HCT116 (cell line): ENCODE data around the gene THTPA. TPM values are rescaled to one million over a fixed set of nuclear protein-coding genes. Genes with fewer than 3 reads are reported as not detected.

Experiments
- ATAC-seq: fragments of 200-7000 bp; cut with Tn5 transposase; 2 replicates; pipeline ENCODE4 v1.9.1; 2020; ENCODE audit warnings: mild to moderate bottlenecking, moderate library complexity
- BruUV-seq: library from RNA; stranded (reverse); fragments of 400-500 nt; replicated peaks from 2 replicates; lab custom pipeline; 2021; lab: Mats Ljungman, UMichigan
- CTCF ChIA-PET: fragments of 300-600 bp; sonication (Branson Sonifier 250); formaldehyde crosslinking; loops from one replicate; lab custom pipeline; 2021; ENCODE audit warnings: antibody characterized with exemption; lab: Charles Lee
- POLR2A ChIA-PET: fragments of 300-600, 350-600 bp; sonication (Branson Sonifier 250); formaldehyde crosslinking; loops from one replicate; lab custom pipeline; 2021; ENCODE audit warnings: antibody characterized with exemption; lab: Charles Lee
- RAD21 ChIA-PET, 2 experiments: fragments of 300-600 bp; sonication (Branson Sonifier 250); formaldehyde crosslinking; loops; one replicate each; lab custom pipeline; 2023; ENCODE audit warnings: low total read pairs in 2 of 2; ENCODE audit not compliant: uncharacterized antibody in 2 of 2, unreplicated experiment in 2 of 2, low non-redundant PET in 1 of 2; lab: Charles Lee
- DNase-seq: peaks from one replicate; pipeline ENCODE4 v3.0.0-alpha.2; 2010; ENCODE audit warnings: low read depth, low spot score
- H2AFZ ChIP-seq: fragments of 200-600 bp; shearing (Covaris generic), sonication (generic); 2 replicates; pipeline ENCODE4 v1.6.1; 2017; ENCODE audit warnings: low read depth, mixed run types, mixed read lengths, antibody characterized with exemption, low read length; ENCODE audit not compliant: poor library complexity, severe bottlenecking
- H3K27ac ChIP-seq: 2 replicates; pipeline ENCODE4 v1.5.1; 2012; ENCODE audit warnings: low read depth, low read length
- H3K27me3 ChIP-seq: fragments of 200-600 bp; sonication (generic); 2 replicates; pipeline ENCODE4 v1.6.1; 2016; ENCODE audit warnings: mixed run types, low read length, mixed read lengths; ENCODE audit not compliant: insufficient read depth
- H3K36me3 ChIP-seq, 2 experiments: fragments of 200-500 bp in 1 of 2; fragments of 200-600 bp in 1 of 2; sonication (Bioruptor generic) in 1 of 2; sonication (generic) in 1 of 2; 2 replicates each; pipeline versions ENCODE4 v1.5.1 to v1.6.1; 2014 to 2016; ENCODE audit warnings: low read length in 2 of 2, inconsistent platforms in 1 of 2, mixed read lengths in 1 of 2, mixed run types in 1 of 2; ENCODE audit not compliant: insufficient read depth in 2 of 2, control insufficient read depth in 1 of 2
- H3K4me1 ChIP-seq, 2 experiments: fragments of 200-600 bp in 1 of 2; sonication (generic) in 1 of 2; 2 replicates each; pipeline versions ENCODE4 v1.5.1 to v1.6.1; 2012 to 2017; ENCODE audit warnings: low read length in 2 of 2, inconsistent platforms in 1 of 2, mild to moderate bottlenecking in 1 of 2, mixed read lengths in 1 of 2, mixed run types in 1 of 2, moderate library complexity in 1 of 2; ENCODE audit not compliant: insufficient read depth in 2 of 2, control insufficient read depth in 1 of 2
- H3K4me2 ChIP-seq: fragments of 200-600 bp; sonication (generic); 2 replicates; pipeline ENCODE4 v1.6.1; 2017; ENCODE audit warnings: mixed run types, low read length, mixed read lengths
- H3K4me3 ChIP-seq, 2 experiments: fragments of 200-600 bp in 1 of 2; sonication (generic) in 1 of 2; replicated peaks in 1 of 2; 2 replicates each; pipeline ENCODE4 v1.5.1; 2011 to 2016; ENCODE audit warnings: low read length in 2 of 2, control low read depth in 1 of 2, low read depth in 1 of 2, mild to moderate bottlenecking in 1 of 2, mixed read lengths in 1 of 2, mixed run types in 1 of 2
- H3K79me2 ChIP-seq: fragments of 200-600 bp; sonication (generic); 2 replicates; pipeline ENCODE4 v1.6.1; 2017; ENCODE audit warnings: mild to moderate bottlenecking, mixed run types, low read length, moderate library complexity, mixed read lengths; ENCODE audit not compliant: insufficient read depth
- H3K9ac ChIP-seq: fragments of 200-600 bp; sonication (generic); 2 replicates; pipeline ENCODE4 v1.6.1; 2016; ENCODE audit warnings: low read length, mixed read lengths
- H3K9me2 ChIP-seq: fragments of 200-600 bp; sonication (generic), shearing (Covaris generic); 2 replicates; pipeline ENCODE4 v1.6.1; 2017; ENCODE audit warnings: mixed run types, mild to moderate bottlenecking, moderate library complexity; ENCODE audit not compliant: insufficient read depth
- H3K9me3 ChIP-seq, 2 experiments: fragments of 200-500 bp in 1 of 2; fragments of 200-600 bp in 1 of 2; sonication (Bioruptor generic) in 1 of 2; sonication (generic) in 1 of 2; 2 replicates each; pipeline ENCODE4 v1.6.1; 2014 to 2017; ENCODE audit warnings: low read length in 2 of 2, mixed read lengths in 2 of 2, inconsistent platforms in 1 of 2, low read depth in 1 of 2, mild to moderate bottlenecking in 1 of 2, mixed run types in 1 of 2, moderate library complexity in 1 of 2; ENCODE audit not compliant: control insufficient read depth in 1 of 2, insufficient read depth in 1 of 2
- H4K20me1 ChIP-seq: fragments of 200-600 bp; sonication (generic), shearing (Covaris generic); 2 replicates; pipeline ENCODE4 v1.6.1; 2017; ENCODE audit warnings: mixed run types, mild to moderate bottlenecking, moderate library complexity; ENCODE audit not compliant: insufficient read depth
- CEBPB ChIP-seq: IDR thresholded peaks from 2 replicates; pipeline ENCODE4 v1.6.1; 2012; ENCODE audit warnings: low read depth
- CTCF ChIP-seq, 3 experiments: fragments of 200-600 bp in 1 of 3; sonication (generic) in 1 of 3; IDR thresholded peaks in 2 of 3; conservative IDR thresholded peaks in 1 of 3; 2 replicates each; pipeline ENCODE4 v1.5.1; 2012 to 2017; ENCODE audit warnings: low read depth in 2 of 3, low read length in 2 of 3, antibody characterized with exemption in 1 of 3, borderline replicate concordance in 1 of 3, control low read depth in 1 of 3, mild to moderate bottlenecking in 1 of 3, mixed read lengths in 1 of 3, mixed run types in 1 of 3, moderate library complexity in 1 of 3; ENCODE audit not compliant: insufficient read depth in 1 of 3
- EZH2 ChIP-seq: fragments of 200-600 bp; sonication (generic); IDR thresholded peaks from 2 replicates; pipeline ENCODE4 v1.6.1; 2017; ENCODE audit warnings: antibody characterized with exemption, mixed run types
- POLR2A ChIP-seq: IDR thresholded peaks from 2 replicates; pipeline ENCODE4 v1.7.0; 2011; ENCODE audit warnings: borderline replicate concordance; ENCODE audit not compliant: insufficient read depth, insufficient read length; ENCODE audit errors: extremely low read depth
- POLR2AphosphoS5 ChIP-seq: IDR thresholded peaks from 2 replicates; pipeline ENCODE4 v1.6.1; 2011; ENCODE audit warnings: mild to moderate bottlenecking, low read depth, low read length, moderate library complexity
- RAD21 ChIP-seq: IDR thresholded peaks from 2 replicates; pipeline ENCODE4 v1.6.1; 2012; ENCODE audit warnings: low read depth, mild to moderate bottlenecking
- REST ChIP-seq: IDR thresholded peaks from 2 replicates; pipeline ENCODE4 v1.6.1; 2012; ENCODE audit warnings: low read depth
- TCF7L2 ChIP-seq: IDR thresholded peaks from 2 replicates; pipeline ENCODE4 v1.7.0; 2011; ENCODE audit warnings: borderline replicate concordance, inconsistent platforms; ENCODE audit not compliant: insufficient read depth, insufficient read length; ENCODE audit errors: extremely low read depth
- ZBTB33 ChIP-seq: IDR thresholded peaks from 2 replicates; pipeline ENCODE4 v1.6.1; 2011; ENCODE audit warnings: mild to moderate bottlenecking, low read length, moderate library complexity; ENCODE audit not compliant: insufficient replicate concordance; ENCODE audit errors: extremely low read depth
- ZFX ChIP-seq: fragments of 450-650 bp; IDR thresholded peaks from 2 replicates; pipeline ENCODE4 v1.6.1; 2017
- ZNF274 ChIP-seq: fragments of 200-500 bp; sonication (Bioruptor generic); IDR thresholded peaks from 2 replicates; pipeline ENCODE4 v1.6.1; 2014; ENCODE audit warnings: mild to moderate bottlenecking, low read depth, low read length, inconsistent platforms
- intact Hi-C: fragments of 100-400 bp; cut with micrococcal nuclease; formaldehyde crosslinking; loops from 2 replicates; pipeline ENCODE4 v1.10.0; 2022
- total RNA-seq: library from RNA; stranded (reverse); gene quantifications from one replicate; pipeline ENCODE4 v1.2.1, GENCODE V29; 2021; ENCODE audit not compliant: unreplicated experiment

Gene THTPA
- total RNA-seq, 1 experiment from 2014 or later, result 5.8 TPM

- TF ChIP-seq REST (no peak), CEBPB (no peak)
- TF ChIP-seq, all 23 proteins: peak for 0
Measured at GRCh38 chr14:23568021-23568599, 12.0 kb downstream of the THTPA start (continued).

- H3K36me3 ChIP-seq, result peaks cover 0 to 6% of the 10 kb centered on the region in 2 experiments; a peak in 2 of 4 replicates
- peak overlapping the region; percentile 86 for H3K27ac ChIP-seq
- peak overlapping the region in 1 of 2 experiments; percentile 88; a peak in 3 of 4 replicates for H3K4me3 ChIP-seq
- CTCF ChIA-PET, result interaction anchor here (1.2 to 3.6 kb wide), 4 partner anchors 11 to 342 kb away, joined by 4 to 21 read pairs (median 9); no protein-coding TSS in a partner anchor
- BruUV-seq, result no TSS peak
- POLR2A ChIA-PET, result no interaction called here
- ATAC-seq, result 0 out of 2 replicates have a peak, but pooled peaks have one; percentile 18
- peak overlapping the region; percentile 89 for H3K4me2 ChIP-seq
- H4K20me1 ChIP-seq, result no peaks in the 10 kb centered on the region
- intact Hi-C loops, result no loop called here
- no peaks in the 10 kb centered on the region for H3K27me3 ChIP-seq
- TF ChIP-seq RAD21, result no peak; the same call in 1 of the 2 replicates
- TF ChIP-seq POLR2A, result no peak
- no peak for TF ChIP-seq TCF7L2
- peak; percentile 17 to 78 (median 65); a peak in 5 of 6 replicates for TF ChIP-seq CTCF (IDR thresholded peaks at IDR 0.05 in 2 of 3, conservative IDR thresholded peaks at IDR 0.05 in 1 of 3; ENCODE audit: borderline replicate concordance in 1 of 3, insufficient read depth in 1 of 3, low read depth in 2 of 3, low read length in 2 of 3)
- TF ChIP-seq EZH2, result no peak
- TF ChIP-seq ZBTB33, result no peak
- TF ChIP-seq POLR2AphosphoS5, result no peak
- TF ChIP-seq ZFX, result no peak
- TF ChIP-seq ZNF274, result no peak
- TF ChIP-seq, all 23 proteins: peak for 1
- Histone ChIP-seq H3K9me3 (no peaks in the 10 kb centered on the region), H3K79me2 (peaks cover 10% of the 10 kb centered on the region; the same call in 1 of the 2 replicates), H2AFZ (no peak overlapping the region), H3K4me1 (peaks cover 26 to 34% of the 10 kb centered on the region in 2 experiments), H3K9ac (peak overlapping the region; percentile 80), H3K9me2 (no peaks in the 10 kb centered on the region)
- no peak for DNase-seq
- RAD21 ChIA-PET, result interaction anchor here in 1 of 2 experiments (0.7 kb wide), 1 partner anchor 64 kb away, joined by 3 read pairs; no protein-coding TSS in a partner anchor
Measured at GRCh38 chr14:23568600-23569331, 12.7 kb downstream of the THTPA start.
